Suppressor macrophage treated with lipopolysaccharide for 4 hours (primary cell): ENCODE results near the gene DPH5.
"Not testable (repeated sequence)": the region's sequence is repeated elsewhere in the genome, so short reads cannot be mapped to it uniquely, and the experiment has no call there.

Source experiments
- DNase-seq: peaks from one replicate; pipeline ENCODE4 v3.0.0-alpha.2; 2020

Gene DPH5

GRCh38 chr1:101025657-101026429 is at the start of gene DPH5:
DPH5 (minus strand) TSS chr1:101025784; CDS start chr1:101025443, 341 bp downstream.
- peak; percentile 89 for DNase-seq

DNA sequence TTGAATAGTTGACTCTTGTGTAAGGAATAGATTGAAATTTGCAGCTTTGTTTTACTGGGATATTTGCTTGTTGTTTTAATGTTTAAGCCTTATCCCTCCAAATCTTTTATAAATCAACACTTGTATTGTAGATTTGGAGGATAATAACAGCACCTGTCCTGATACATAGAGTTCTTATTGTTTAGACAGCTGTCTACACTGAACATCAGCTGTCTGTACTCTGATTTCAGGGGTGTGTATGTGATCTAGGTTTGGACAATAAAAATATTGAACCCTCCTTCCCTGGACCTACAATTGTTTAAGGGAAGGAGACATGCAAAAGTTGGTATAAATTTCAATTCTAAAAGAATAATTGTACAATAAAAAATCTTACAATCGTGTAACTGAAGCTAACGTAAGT is 48.3 kb upstream of the DPH5 start:
- no peak for DNase-seq

DNA sequence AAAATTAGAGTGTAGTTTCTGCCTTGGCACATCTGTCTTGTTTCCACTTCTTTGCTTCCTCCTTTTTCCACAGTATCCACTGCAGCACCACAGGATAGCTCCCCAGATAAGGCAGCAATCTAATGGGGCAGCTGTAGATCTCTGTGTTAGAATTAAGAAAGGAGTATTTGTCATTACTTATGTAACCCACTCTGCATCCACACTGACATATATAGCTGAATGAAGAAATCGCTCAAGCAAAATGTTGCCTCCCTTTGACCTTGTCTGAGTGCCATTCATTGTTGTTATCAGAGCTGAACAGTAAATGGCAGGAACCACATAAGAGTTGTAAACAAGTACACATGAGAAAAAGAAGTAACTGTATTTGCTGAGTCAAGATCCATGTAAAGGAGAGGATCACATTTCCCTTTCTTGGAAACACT is 45.9 kb upstream of the DPH5 start:
- DNase-seq: no peak

DNA sequence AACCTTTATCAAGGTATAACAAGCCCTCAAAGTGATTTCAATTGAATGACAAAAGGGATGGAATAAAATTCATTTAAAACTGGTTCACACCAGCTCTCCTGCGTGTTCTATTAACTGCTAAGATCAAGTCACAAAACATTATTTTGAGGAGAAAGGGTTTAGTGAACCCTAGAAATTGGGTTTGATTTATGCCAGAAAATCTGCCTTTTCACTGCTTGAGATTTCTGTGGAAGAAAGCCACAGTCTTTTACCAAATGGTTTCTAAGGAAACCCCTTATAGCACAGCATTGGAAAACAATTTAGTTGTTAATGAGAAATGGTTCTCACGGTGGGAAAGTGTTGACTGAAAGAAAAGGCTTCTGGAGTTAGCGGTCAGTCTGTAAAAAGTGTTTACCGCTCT is 43.6 kb upstream of the DPH5 start:
- no peak for DNase-seq

DNA sequence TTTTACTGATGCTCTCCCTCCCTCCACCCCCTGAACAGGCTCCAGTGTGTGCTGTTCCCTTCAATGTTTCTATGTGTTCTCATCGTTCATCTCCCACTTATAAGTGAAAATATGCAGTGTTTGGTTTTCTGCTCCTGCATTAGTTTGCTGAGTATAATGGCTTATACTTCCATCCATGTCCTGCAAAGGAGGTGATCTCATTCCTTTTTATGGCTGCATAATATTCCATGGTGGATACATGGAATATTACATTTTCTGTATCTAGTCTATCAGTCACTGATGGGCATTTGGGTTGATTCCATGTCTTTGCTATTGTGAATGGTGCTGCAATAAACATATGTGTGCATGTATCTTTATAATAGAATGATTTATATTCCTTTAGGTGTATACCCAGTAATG is 41.4 kb upstream of the DPH5 start:
- DNase-seq: not testable (repeated sequence)

GRCh38 chr1:101066260-101066936 is 40.8 kb upstream of the DPH5 start:
- DNase-seq: no peak

- DNase-seq: no peak
These were observed 40.0 kb upstream of the DPH5 start for GRCh38 chr1:101065575-101065974.

DNA sequence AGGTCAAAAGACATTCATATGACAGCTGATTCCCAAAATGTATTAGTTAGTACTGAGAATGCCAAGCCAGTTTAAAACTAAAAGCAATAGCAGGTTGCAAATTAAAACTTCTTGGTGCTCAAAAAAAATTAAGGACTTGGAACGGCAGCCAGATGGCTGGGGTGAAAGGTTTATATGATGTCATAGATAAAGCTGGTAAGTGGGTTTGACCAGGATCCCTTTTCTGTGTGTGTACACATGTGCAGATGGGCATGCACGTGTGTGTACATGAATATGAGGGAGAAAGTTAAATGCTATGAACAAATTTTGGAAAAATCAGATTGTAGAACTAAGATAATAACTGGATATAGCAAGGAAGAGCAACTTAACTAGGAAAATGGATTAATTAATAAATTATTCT is 39.1 kb upstream of the DPH5 start:
- no peak for DNase-seq

- DNase-seq: no peak
These were observed 35.4 kb upstream of the DPH5 start for GRCh38 chr1:101060992-101061391.

GRCh38 chr1:101059945-101060542 is 34.5 kb upstream of the DPH5 start:
- DNase-seq: no peak

GRCh38 chr1:101055623-101056022 is 30.0 kb upstream of the DPH5 start:
- DNase-seq: peak; percentile 3

- DNase-seq: no peak
These were observed 26.4 kb upstream of the DPH5 start for GRCh38 chr1:101051688-101052638.

DNA sequence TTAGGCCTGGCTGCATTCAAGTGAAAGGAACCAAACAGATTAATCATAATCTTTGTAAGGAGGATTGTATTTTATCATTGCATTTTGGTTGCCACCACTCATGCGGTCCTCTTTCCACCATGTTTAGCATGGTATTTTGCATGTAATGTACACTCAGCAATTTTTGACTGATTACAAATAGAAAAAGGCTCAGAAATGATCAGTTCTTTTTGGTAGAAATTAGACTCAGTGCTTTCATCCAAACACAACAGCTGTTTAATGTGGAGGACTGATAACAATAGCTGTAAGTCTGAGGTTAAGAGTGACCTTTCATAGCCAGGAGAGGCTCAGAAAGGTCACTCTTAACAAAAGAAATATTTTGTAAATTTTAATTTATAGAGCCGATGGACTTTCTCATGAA is 25.3 kb upstream of the DPH5 start:
- DNase-seq: no peak

GRCh38 chr1:101044749-101045148 is 19.2 kb upstream of the DPH5 start:
- no peak for DNase-seq

DNA sequence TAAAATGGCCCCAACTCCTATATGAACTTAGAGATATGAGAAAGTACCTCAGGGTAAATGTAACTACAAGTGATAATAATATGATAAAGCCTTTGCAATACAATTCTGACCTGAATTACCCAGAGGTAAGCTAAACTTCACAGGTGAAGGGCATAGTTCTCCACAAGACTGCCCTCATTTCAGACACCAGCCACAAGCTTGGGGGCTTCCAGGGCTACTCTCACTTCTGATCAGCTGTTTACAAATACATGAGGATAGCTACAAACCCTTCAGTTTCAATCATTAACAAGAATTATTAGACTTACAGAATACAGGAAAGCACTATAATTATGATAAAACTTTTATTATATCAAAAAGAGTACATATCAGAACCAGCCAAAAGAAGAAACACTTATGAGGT is 18.7 kb upstream of the DPH5 start:
- no peak for DNase-seq

- DNase-seq: no peak
These were observed 18.2 kb upstream of the DPH5 start for GRCh38 chr1:101043776-101044175.

DNA sequence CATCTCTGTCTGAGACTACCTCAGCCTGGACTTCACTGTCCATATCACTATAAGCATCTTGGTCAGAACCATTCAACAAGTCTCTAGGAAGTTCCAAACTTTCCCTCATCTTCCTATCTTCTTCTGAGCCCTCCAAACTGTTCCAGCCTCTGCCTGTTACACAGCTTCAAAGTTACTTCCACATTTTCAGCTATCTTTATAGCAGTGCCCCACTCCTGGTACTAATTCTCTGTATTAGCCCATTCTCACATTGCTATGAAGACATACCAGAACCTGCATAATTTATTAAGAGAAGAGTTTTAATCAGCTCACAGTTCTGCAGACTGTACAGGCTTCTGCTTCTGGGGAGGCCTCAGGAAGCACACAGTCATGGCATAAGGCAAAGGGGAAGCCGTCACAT is 15.7 kb upstream of the DPH5 start:
- no peak for DNase-seq

DNA sequence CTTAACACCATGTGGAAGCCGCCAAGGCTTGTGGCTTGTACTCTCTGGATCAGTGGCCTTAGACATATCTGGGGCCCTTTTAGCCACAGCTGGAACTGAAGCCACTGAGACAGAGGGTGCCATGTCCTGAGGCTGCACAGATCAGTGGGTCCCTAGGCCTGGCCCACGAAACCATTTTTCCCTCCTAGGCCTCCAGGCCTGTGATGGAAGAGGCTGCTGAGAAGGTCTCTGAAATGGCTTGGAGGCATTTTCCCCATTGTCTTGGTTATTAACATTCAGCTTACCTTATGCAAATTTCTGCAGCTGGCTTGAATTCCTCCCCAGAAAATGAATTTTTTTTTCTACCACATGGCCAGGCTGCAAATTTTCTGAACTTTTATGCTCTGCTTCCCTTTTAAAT is 15.1 kb upstream of the DPH5 start:
- DNase-seq: no peak

GRCh38 chr1:101039245-101039644 is 13.7 kb upstream of the DPH5 start:
- no peak for DNase-seq

DNA sequence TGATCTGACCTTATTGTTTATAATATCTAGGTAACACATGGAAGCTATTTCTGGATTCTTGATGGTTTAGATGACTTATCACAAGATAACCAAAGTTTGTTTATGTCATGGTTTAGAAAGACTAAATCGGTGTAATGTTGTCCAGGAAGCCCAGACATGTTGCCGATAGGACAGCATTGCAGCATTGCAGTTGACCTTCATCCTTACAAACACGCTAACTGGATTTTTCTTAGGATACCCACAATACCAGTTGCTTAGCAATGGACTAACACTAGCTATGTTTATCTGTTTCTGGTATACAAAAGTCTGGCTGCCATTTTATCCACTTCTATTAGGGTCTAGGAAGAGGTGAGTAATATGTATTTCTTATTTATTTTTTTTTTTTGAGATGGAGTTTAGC is 11.7 kb upstream of the DPH5 start:
- no peak for DNase-seq

DNA sequence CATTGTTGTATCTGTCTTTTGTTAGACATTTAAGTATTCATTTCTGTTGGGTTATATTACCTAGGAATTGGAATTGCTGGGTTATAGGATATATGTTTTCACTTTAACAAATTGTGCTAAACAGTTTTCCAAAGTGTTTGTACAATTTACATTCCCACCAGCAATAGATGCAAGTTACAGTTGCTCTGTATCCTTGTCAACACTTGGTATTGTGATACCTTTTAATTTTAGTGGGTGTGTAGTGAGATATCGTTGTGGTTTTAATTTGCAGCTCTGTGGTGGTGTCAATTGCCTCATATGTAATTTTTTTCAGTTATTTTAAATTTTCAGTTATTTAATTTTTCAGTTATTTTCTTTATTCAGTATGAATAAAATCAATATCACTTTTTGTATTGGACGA is 7.4 kb upstream of the DPH5 start:
- no peak for DNase-seq

DNA sequence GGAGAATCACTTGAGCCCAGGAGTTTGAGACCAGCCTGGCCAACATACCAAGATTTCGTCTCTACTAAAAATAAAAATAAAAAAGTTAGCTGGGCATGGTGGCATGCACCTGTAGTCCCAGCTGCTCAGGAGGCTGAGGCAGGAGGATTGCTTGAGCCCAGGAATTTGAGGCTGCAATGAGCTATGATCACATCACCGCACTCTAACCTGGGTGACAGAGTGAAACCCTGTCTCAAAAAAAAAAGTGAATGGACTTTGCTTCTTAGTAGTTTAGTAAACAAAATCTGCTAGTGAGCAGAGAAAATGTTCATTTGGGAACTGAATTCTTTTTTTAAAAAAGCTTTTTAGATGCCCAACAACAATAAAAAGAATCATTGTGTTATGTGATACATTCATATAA is 6.5 kb upstream of the DPH5 start:
- not testable (repeated sequence) for DNase-seq

GRCh38 chr1:101030881-101031280 is 5.3 kb upstream of the DPH5 start:
- DNase-seq: no peak
